Naive thymus-derived CD8-positive, alpha-beta T cell (primary cell): ENCODE measurements around the gene RNF20. TPM values are rescaled to one million over a fixed set of nuclear protein-coding genes. Genes with fewer than 3 reads are reported as not detected.
A peak's percentile ranks its signal among the peaks of the same experiment; 100 is the strongest.
"Not testable (repeated sequence)": the region's sequence is repeated elsewhere in the genome, so short reads cannot be mapped to it uniquely, and the experiment has no call there.

Experiments used
- ATAC-seq, 2 donors: fragments of 150-1000 bp; cut with Tn5 transposase in 1 of 2; sonication (Bioruptor Pico), chemical (Tn5 transposase) in 1 of 2; 1 replicate in 1 of 2; 2 replicates in 1 of 2; pipeline ENCODE4 v1.10.0; 2021; ENCODE audit warnings: mild to moderate bottlenecking in 2 of 2, moderate library complexity in 2 of 2
- POLR2A ChIA-PET: fragments of 350-600 bp; sonication (Branson Sonifier 250); formaldehyde crosslinking; loops from one replicate; lab custom pipeline; 2021; ENCODE audit warnings: antibody characterized with exemption; lab: Charles Lee
- DNase-seq, 10 donors: peaks; one replicate each; pipeline versions ENCODE4 v3.0.0 to v3.0.0-alpha.2; 2020 to 2022
- H3K27ac Mint-ChIP-seq, 10 donors: one replicate each; pipeline ENCODE4 v1.8.0; 2020 to 2022; ENCODE audit warnings: mild to moderate bottlenecking in 10 of 10, mixed read lengths in 10 of 10, moderate library complexity in 4 of 10, inconsistent platforms in 1 of 10
- H3K27me3 Mint-ChIP-seq, 5 donors: one replicate each; pipeline ENCODE4 v1.8.0; 2021 to 2022; ENCODE audit warnings: mixed read lengths in 5 of 5
- H3K36me3 Mint-ChIP-seq, 3 donors: one replicate each; pipeline ENCODE4 v1.8.0; 2020 to 2022; ENCODE audit warnings: mixed read lengths in 3 of 3, mild to moderate bottlenecking in 2 of 3, inconsistent platforms in 1 of 3
- H3K4me1 Mint-ChIP-seq, 4 donors: one replicate each; pipeline ENCODE4 v1.8.0; 2021 to 2022; ENCODE audit warnings: mixed read lengths in 4 of 4
- H3K4me3 Mint-ChIP-seq, 10 donors: one replicate each; pipeline ENCODE4 v1.8.0; 2020 to 2022; ENCODE audit warnings: mild to moderate bottlenecking in 10 of 10, mixed read lengths in 10 of 10, moderate library complexity in 6 of 10, inconsistent platforms in 1 of 10
- H3K9me3 Mint-ChIP-seq, 9 donors: one replicate each; pipeline ENCODE4 v1.8.0; 2020 to 2022; ENCODE audit warnings: mixed read lengths in 9 of 9, mild to moderate bottlenecking in 3 of 9, inconsistent platforms in 1 of 9, moderate library complexity in 1 of 9
- polyA plus RNA-seq, 3 donors: library from polyadenylated mRNA; unstranded; fragments of 300-500 nt; fragmentation: Illumina TruSeq; gene quantifications; one replicate each; pipeline ENCODE4 v1.2.3, GENCODE V29; 2021
- total RNA-seq, 8 experiments: library from RNA in 2 of 8; stranded (reverse) in 2 of 8; gene quantifications; one replicate each; pipeline ENCODE4 v1.2.3 and lab custom pipeline; 2021 to 2026

The RNF20 gene
- total and polyA plus RNA-seq, 5 experiments from 2014 or later: 30.6 to 53.8 (median 48.2) TPM

DNA sequence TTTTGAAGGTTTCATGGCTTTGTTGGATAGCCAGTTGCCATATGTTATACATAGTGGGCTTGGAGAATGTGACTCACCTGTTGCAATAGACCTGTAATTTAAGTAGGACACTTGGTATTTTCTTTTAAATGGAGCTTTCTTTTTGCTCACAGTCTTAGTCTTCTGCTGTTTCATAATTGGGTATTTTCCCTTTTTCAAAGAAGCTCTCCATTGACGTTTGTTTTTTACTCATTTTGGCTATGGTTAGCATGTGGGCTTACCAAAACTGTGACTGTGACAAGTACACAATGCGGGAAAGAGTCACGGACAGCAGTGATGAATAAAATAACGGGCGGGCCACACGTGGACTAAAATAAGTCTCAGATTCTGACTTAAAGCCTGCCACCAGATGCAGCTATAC is 23.2 kb upstream of the RNF20 start:
- DNase-seq (no peak), ATAC-seq (no peak)
- Mint-ChIP-seq H3K27ac (no peak overlapping the region), H3K9me3 (no peaks in the 10 kb centered on the region), H3K36me3 (no peaks in the 10 kb centered on the region), H3K27me3 (peaks cover 2 to 9% (median 4%) of the 10 kb centered on the region in 5 donors), H3K4me3 (no peak overlapping the region), H3K4me1 (peaks cover 0 to 1% (median 0%) of the 10 kb centered on the region in 4 donors)
- POLR2A ChIA-PET: no interaction called here

DNA sequence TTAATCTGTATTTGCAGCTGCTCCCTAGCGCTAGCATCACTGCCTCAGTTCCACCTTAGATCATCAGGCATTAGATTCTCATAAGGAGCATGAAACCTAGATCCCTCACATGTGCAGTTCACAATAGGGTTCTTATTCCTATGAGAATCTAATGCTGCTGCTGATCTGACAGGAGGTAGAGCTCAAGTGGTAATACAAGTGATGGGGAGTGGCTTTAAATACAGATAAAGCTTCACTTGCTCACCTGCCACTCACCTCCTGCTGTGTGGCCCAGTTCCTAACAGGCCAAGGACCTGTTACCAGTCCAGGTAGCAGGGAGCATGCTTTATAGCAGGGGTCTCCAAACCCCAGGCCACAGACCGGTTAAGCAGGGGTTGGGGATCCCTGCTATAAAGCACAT is 22.6 kb upstream of the RNF20 start:
- H3K4me1 Mint-ChIP-seq: peaks cover 0 to 1% (median 0%) of the 10 kb centered on the region in 4 donors
- no peaks in the 10 kb centered on the region for H3K36me3 Mint-ChIP-seq
- POLR2A ChIA-PET: no interaction called here
- H3K27ac Mint-ChIP-seq: no peak overlapping the region
- DNase-seq: no peak
- no peak overlapping the region for H3K4me3 Mint-ChIP-seq
- H3K9me3 Mint-ChIP-seq: no peaks in the 10 kb centered on the region
- ATAC-seq: no peak
- peaks cover 2 to 9% (median 4%) of the 10 kb centered on the region in 5 donors for H3K27me3 Mint-ChIP-seq

DNA sequence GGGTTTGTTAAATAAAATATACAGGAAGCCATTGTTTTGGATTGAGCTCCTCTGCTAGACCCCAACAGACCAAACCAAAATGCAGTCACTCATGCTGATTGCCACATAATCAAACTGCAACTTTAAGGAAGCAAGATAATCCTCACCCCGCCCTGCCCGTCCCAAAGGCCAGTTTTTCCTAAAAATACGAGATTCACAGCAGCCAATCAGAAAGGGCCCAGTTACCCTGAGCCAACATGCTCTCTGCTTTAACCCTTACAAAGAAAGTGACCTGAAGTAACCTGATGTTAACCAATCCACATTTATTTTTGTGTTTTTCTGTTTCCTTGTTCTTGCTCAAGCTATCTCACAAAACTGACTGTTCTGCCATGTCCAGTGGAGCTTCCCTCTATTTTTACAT is 21.5 kb upstream of the RNF20 start:
- POLR2A ChIA-PET: no interaction called here
- Mint-ChIP-seq H3K27me3 (peaks cover 2 to 14% (median 7%) of the 10 kb centered on the region in 5 donors), H3K9me3 (no peaks in the 10 kb centered on the region), H3K4me1 (peaks cover 0 to 1% (median 0%) of the 10 kb centered on the region in 4 donors), H3K36me3 (no peaks in the 10 kb centered on the region), H3K27ac (no peak overlapping the region), H3K4me3 (no peak overlapping the region)
- DNase-seq (no peak), ATAC-seq (no peak)

DNA sequence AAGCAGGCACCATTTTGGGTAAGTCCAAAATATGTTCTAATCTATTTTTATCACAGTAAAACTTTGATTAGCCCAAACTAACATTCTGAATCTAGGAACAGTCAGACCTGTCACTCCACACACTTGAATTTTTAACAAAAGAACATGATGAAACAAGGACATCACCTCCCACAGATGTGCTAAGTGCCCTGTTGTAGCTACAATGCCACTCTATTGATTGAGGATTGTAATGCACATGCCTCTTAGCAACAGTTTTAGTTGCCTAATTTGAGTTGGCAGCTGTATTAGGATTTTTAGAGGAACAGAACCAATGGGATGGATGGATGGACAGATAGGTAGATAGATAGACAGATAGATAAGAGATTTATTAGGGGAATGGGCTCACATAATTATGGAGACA is 20.3 kb upstream of the RNF20 start:
- Mint-ChIP-seq H3K27ac (no peak overlapping the region), H3K27me3 (peaks cover 2 to 15% (median 13%) of the 10 kb centered on the region in 5 donors), H3K36me3 (no peaks in the 10 kb centered on the region), H3K4me1 (peaks cover 0 to 1% (median 0%) of the 10 kb centered on the region in 4 donors), H3K9me3 (peaks cover 0 to 2% (median 0%) of the 10 kb centered on the region in 9 donors), H3K4me3 (no peak overlapping the region)
- POLR2A ChIA-PET: no interaction called here
- ATAC-seq: no peak
- DNase-seq: no peak

DNA sequence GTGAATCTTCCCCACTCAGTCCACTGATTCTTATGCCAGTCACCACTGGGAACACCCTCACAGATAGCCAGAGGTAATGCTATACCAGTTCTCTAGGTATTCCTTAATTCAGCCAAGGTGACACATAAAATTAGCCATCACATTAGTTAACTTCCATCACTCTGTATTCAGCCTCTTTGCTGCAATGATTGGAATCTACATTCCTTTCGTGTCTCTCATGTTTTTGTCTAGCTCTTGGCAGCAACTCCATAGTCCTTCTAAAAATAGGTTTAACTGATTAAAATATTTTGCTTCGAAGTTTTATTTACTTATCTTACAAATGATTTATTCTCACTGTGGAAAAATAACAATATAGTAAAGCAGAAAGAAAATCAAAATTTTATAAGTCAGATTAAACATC is 19.6 kb upstream of the RNF20 start:
- DNase-seq (no peak), ATAC-seq (no peak)
- Mint-ChIP-seq H3K9me3 (peaks cover 0 to 4% (median 0%) of the 10 kb centered on the region in 9 donors), H3K4me1 (peaks cover 0 to 1% (median 0%) of the 10 kb centered on the region in 4 donors), H3K4me3 (no peak overlapping the region), H3K36me3 (no peaks in the 10 kb centered on the region), H3K27ac (no peak overlapping the region), H3K27me3 (peaks cover 5 to 19% (median 16%) of the 10 kb centered on the region in 5 donors)
- POLR2A ChIA-PET: no interaction called here

DNA sequence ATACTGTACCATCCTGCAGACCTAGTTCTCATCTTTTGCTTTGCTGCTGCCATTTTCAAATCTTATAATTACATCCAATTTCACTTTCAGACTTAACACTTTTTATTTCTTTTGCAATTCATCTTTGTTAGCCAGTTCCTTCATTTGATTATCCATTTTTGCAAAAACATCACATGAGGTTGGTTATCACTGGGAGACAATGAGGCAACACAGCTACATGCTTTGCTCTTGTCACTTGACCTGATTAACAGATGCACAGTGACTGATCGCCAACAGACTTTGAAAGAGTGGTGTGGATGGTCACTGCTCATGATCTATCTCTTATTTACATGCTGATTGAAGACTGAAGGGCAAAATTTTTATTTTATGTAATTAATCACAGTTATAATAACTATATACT is 17.0 kb upstream of the RNF20 start:
- DNase-seq (no peak), ATAC-seq (no peak)
- no peaks in the 10 kb centered on the region for H3K36me3 Mint-ChIP-seq
- H3K4me3 Mint-ChIP-seq: no peak overlapping the region
- H3K27ac Mint-ChIP-seq: no peak overlapping the region
- H3K27me3 Mint-ChIP-seq: peaks cover 20 to 33% (median 29%) of the 10 kb centered on the region in 5 donors
- POLR2A ChIA-PET: no interaction called here
- peaks cover 0 to 7% (median 0%) of the 10 kb centered on the region in 9 donors for H3K9me3 Mint-ChIP-seq
- H3K4me1 Mint-ChIP-seq: peaks cover 1 to 5% (median 5%) of the 10 kb centered on the region in 4 donors

DNA sequence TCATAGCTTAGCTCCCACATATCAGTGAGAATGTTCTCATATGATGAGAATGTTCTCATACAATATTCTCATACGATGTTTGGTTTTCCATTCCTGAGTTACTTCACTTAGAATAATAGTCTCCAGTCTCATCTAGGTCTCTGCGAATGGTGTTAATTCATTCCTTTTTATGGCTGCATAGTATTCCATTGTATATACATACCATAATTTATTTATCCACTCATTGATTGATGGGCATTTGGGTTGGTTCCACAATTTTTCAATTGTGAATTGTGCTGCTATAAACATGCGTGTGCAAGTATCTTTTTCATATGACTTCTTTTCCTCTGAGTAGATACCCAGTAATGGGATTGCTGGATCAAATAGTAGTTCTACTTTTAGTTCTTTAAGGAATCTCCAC is 15.2 kb upstream of the RNF20 start:
- H3K4me3 Mint-ChIP-seq, H3K27ac Mint-ChIP-seq, ATAC-seq, DNase-seq, H3K36me3 Mint-ChIP-seq, POLR2A ChIA-PET, H3K9me3 Mint-ChIP-seq, H3K4me1 Mint-ChIP-seq: not testable (repeated sequence)
- peaks cover 20 to 50% (median 33%) of the 10 kb centered on the region in 5 donors for H3K27me3 Mint-ChIP-seq

DNA sequence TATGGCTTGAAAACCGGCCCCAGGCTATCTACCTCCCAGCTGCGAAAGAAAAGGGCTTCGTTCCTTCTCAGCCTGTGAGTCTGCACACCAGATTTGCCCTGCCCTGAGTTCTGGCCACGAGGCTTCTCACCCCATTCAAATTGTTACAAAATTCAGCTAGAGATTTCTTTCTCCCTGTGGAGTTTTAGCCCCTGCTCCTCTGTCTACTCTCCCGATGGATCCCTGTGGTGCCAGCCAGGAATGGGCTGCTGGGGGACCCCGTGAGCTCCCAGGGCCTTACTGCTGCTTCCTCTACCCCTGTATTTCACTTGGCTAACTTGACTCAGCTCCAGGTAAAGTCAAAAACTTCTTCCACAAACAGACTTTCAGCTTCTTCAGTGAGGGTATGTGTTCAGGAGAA is 9.3 kb upstream of the RNF20 start:
- ATAC-seq: no peak
- no peak for DNase-seq
- POLR2A ChIA-PET: no interaction called here
- no peak overlapping the region for H3K4me3 Mint-ChIP-seq
- H3K27me3 Mint-ChIP-seq: peaks cover 22 to 69% (median 39%) of the 10 kb centered on the region in 5 donors
- H3K36me3 Mint-ChIP-seq: no peaks in the 10 kb centered on the region
- peaks cover 0 to 7% (median 6%) of the 10 kb centered on the region in 4 donors for H3K4me1 Mint-ChIP-seq
- H3K9me3 Mint-ChIP-seq: peaks cover 0 to under 1% (median 0%) of the 10 kb centered on the region in 9 donors
- no peak overlapping the region for H3K27ac Mint-ChIP-seq

DNA sequence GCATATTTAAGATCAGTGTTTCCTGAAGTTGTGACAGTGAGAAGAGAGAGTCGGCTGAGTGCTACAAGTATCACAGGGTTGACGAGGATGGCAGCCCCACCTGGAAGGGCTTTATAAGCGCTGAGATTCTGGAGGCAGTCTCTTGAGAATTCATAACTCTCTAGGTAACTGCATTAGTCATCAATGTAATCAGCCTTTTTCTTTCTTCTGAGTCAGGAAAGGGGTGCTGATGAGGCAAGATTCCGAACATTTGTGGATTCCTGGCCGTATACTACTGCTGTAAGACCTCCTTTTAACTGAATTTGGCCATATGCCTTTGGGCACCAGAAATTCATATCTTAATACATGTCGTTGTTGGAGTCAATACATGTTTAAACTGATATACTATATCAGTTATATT is 6.6 kb upstream of the RNF20 start:
- no peaks in the 10 kb centered on the region for H3K9me3 Mint-ChIP-seq
- peaks cover 0 to 4% (median 1%) of the 10 kb centered on the region in 4 donors for H3K4me1 Mint-ChIP-seq
- H3K27ac Mint-ChIP-seq: no peak overlapping the region
- H3K4me3 Mint-ChIP-seq: no peak overlapping the region
- DNase-seq: no peak
- POLR2A ChIA-PET: no interaction called here
- peaks cover 10 to 53% (median 24%) of the 10 kb centered on the region in 5 donors for H3K27me3 Mint-ChIP-seq
- no peak for ATAC-seq
- H3K36me3 Mint-ChIP-seq: no peaks in the 10 kb centered on the region

DNA sequence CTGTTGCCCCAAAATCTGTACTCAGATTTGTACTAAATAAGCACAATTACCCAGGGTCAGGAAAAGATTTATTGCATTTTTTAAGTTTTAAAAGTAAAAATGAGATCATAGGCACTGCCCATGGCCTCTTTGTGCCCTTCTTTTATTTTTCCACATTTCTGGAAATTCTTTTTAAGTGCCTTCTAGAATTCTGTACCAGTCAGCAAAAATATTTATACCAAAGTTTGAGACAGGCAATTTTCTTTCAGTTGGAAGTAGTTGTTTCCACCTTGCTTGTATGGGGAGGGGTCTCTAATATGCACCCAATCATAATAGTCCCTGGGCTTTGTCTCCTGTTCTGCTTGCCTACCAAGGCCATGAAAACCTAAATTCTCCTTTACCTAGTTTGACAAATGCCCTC is 5.6 kb upstream of the RNF20 start:
- no peak overlapping the region for H3K4me3 Mint-ChIP-seq
- DNase-seq: no peak
- H3K36me3 Mint-ChIP-seq: no peaks in the 10 kb centered on the region
- POLR2A ChIA-PET: no interaction called here
- no peaks in the 10 kb centered on the region for H3K9me3 Mint-ChIP-seq
- no peak overlapping the region for H3K27ac Mint-ChIP-seq
- peaks cover 0 to 5% (median 4%) of the 10 kb centered on the region in 4 donors for H3K4me1 Mint-ChIP-seq
- no peak for ATAC-seq
- peaks cover 10 to 44% (median 16%) of the 10 kb centered on the region in 5 donors for H3K27me3 Mint-ChIP-seq

DNA sequence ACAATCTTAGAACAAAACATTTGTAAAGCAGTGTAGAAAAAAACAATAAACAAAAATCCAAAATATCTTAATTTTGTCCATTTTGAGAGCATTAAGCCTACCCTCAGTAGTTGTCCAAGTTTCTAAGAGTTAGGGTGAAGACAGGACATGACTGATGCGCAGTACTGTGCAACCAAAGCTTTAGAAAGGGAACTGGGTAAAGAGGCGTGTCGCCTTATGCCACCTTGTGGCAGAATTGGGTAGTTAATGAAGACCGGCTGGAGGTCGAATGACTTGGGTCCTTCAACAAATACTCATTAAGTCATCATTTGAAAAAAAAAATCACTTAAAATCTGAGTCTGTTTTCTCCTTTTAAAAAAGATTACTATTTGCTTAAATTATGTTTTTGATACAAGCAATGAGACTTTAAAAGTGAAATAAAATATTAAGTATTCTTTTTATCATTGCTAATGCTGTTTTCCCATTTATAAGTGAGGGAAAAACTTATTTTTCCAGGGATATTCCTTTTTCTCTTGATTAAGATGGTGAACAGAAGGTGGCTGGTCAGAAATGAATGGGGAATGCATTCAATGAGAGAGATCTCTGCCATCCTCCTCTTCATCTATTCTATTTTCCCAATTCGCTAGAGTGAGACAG is 3.5 kb upstream of the RNF20 start:
- ATAC-seq (peak; percentile 16 to 22), DNase-seq (peak; percentile 34 to 79 (median 62))
- no peaks in the 10 kb centered on the region for H3K9me3 Mint-ChIP-seq
- no peak overlapping the region for H3K4me3 Mint-ChIP-seq
- no peak overlapping the region for H3K27ac Mint-ChIP-seq
- H3K4me1 Mint-ChIP-seq: peaks cover 4 to 22% (median 17%) of the 10 kb centered on the region in 4 donors
- peaks cover 3 to 22% (median 6%) of the 10 kb centered on the region in 5 donors for H3K27me3 Mint-ChIP-seq
- H3K36me3 Mint-ChIP-seq: peaks cover 0 to 2% (median 0%) of the 10 kb centered on the region in 3 donors
- POLR2A ChIA-PET: interaction anchor here (1.4 kb wide), 1 partner anchor 132 kb away, joined by 3 read pairs; the partner anchor contains the start of genes MRPL50 and ZNF189

DNA sequence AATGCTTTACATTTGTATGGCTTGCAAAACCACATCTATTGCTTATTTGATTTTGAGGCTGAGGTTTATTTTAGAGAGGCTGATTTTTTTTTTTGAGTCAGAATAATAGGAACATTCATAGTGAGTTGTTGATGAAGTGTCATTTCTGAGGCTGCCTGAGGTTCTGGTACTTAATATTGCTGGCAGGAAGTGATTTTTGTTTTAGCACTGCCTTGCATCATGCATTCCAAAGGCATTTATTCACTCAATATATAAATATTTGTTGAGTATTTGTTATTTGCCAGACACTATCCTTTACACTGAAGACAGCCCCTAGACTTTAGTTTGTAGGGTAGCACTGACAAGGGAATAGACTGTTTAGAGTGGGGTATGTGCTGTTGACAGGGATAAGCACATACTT is 2.7 kb downstream of the RNF20 start:
- Mint-ChIP-seq H3K4me3 (peak overlapping the region in 3 of 10 donors; percentile 11 to 92 (median 12)), H3K27ac (peak overlapping the region in 1 of 10 donors; percentile 16), H3K27me3 (peaks cover 0 to 2% (median 0%) of the 10 kb centered on the region in 5 donors), H3K9me3 (no peaks in the 10 kb centered on the region), H3K4me1 (peaks cover 12 to 32% (median 21%) of the 10 kb centered on the region in 4 donors), H3K36me3 (peaks cover 0 to 6% (median 2%) of the 10 kb centered on the region in 3 donors)
- DNase-seq: no peak
- POLR2A ChIA-PET: no interaction called here
- no peak for ATAC-seq

DNA sequence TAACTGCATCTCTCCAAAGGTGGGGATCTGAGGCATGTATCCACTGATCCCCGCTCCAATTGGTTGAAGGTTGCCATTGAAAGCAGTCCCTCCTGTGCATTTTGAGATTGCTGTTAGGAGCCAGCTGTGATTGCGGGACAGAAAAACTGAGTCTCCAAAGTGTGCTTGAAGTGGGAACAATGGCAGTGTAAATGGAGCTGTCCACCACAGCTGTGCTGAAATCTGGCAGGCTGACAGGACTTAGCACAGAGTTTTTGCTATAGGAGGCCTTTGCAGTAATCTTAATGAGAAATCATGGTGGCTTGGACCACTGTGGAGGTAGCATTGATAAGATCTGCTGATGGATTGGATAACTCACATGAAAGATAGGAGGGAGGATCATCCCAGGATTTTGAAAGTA is 3.3 kb downstream of the RNF20 start:
- Mint-ChIP-seq H3K9me3 (no peaks in the 10 kb centered on the region), H3K27me3 (peaks cover 0 to 2% (median 0%) of the 10 kb centered on the region in 5 donors), H3K27ac (no peak overlapping the region), H3K36me3 (peaks cover 0 to 6% (median 2%) of the 10 kb centered on the region in 3 donors), H3K4me1 (peaks cover 12 to 32% (median 21%) of the 10 kb centered on the region in 4 donors), H3K4me3 (no peak overlapping the region)
- ATAC-seq (no peak), DNase-seq (peak in 3 of 10 donors; percentile 3 to 25 (median 21))
- POLR2A ChIA-PET: no interaction called here
